Prostate gland (tissue), 2 donors: ENCODE data around the gene CELA2B. TPM values are rescaled to one million over a fixed set of nuclear protein-coding genes. Genes with fewer than 3 reads are reported as not detected.
A peak's percentile ranks its signal among the peaks of the same experiment; 100 is the strongest.
"Not testable (repeated sequence)": the region's sequence is repeated elsewhere in the genome, so short reads cannot be mapped to it uniquely, and the experiment has no call there.

Experiments
- DNase-seq: peaks from one replicate; pipeline ENCODE4 v3.0.0-alpha.2; 2019; ENCODE audit warnings: low spot score
- H3K27ac ChIP-seq, 2 donors: fragments of 200-600 bp; sonication (generic); 2 replicates each; pipeline ENCODE4 v1.5.1; 2017 to 2019
- H3K27me3 ChIP-seq: fragments of 200-600 bp; sonication (generic); replicated peaks from 2 replicates; pipeline ENCODE4 v1.5.1; 2019; ENCODE audit not compliant: insufficient read depth
- H3K36me3 ChIP-seq, 2 donors: fragments of 200-600 bp; sonication (generic); 1 replicate in 1 of 2; 2 replicates in 1 of 2; pipeline versions ENCODE4 v1.5.1 to v1.8.1; 2017 to 2019
- H3K4me1 ChIP-seq: fragments of 200-600 bp; sonication (generic); replicated peaks from 2 replicates; pipeline ENCODE4 v1.5.1; 2019
- H3K4me3 ChIP-seq, 2 donors: fragments of 200-600 bp; sonication (generic); 2 replicates each; pipeline ENCODE4 v1.5.1; 2017 to 2019
- H3K9me3 ChIP-seq: fragments of 200-600 bp; sonication (generic); 2 replicates; pipeline ENCODE4 v1.5.1; 2017
- CTCF ChIP-seq, 4 experiments: fragments of 200-600 bp in 2 of 4; fragments of 450-650 bp in 2 of 4; sonication (generic) in 2 of 4; IDR thresholded peaks; 1 replicate in 3 of 4; 2 replicates in 1 of 4; pipeline ENCODE4 v1.5.1; 2016 to 2019; ENCODE audit warnings: antibody characterized with exemption in 4 of 4, mild to moderate bottlenecking in 2 of 4, moderate library complexity in 2 of 4
- POLR2A ChIP-seq: fragments of 450-650 bp; IDR thresholded peaks from one replicate; pipeline ENCODE4 v1.6.1; 2016; ENCODE audit warnings: antibody characterized with exemption, mild to moderate bottlenecking
- POLR2AphosphoS5 ChIP-seq: sonication (generic); formaldehyde crosslinking; IDR thresholded peaks from one replicate; pipeline ENCODE4 v1.6.1; 2017; ENCODE audit warnings: antibody characterized with exemption
- WGBS: methylation state at CpG from one replicate; pipeline ENCODE4 v1.1.5; 2018; 5-methylcytosine and 5-hydroxymethylcytosine counted together
- intact Hi-C: fragments of 100-400 bp; cut with DNase I; formaldehyde crosslinking; loops from one replicate; pipeline ENCODE4 v1.14.2; 2022
- total RNA-seq, 2 donors: library from RNA; depleted of rRNA; stranded (reverse); fragments of >200 nt; gene quantifications; one replicate each; pipeline ENCODE4 v1.1.0, GENCODE V29; 2016

The CELA2B gene
- total RNA-seq, 2 donors from 2014 or later: 1.1 TPM; not detected in 1

- no peaks in the 10 kb centered on the region for H3K9me3 ChIP-seq
- H3K27me3 ChIP-seq: no peaks in the 10 kb centered on the region
- 86% methylated on average over 16 of the region's 19 CpGs for WGBS
- H3K4me1 ChIP-seq: no peaks in the 10 kb centered on the region
- no peaks in the 10 kb centered on the region for H3K36me3 ChIP-seq
- intact Hi-C loops: loop anchor here (10.0 kb wide), 1 partner anchor 305 kb away; no protein-coding TSS in a partner anchor
- no peak for TF ChIP-seq CTCF (IDR thresholded peaks at IDR 0.05)
- no peak for TF ChIP-seq POLR2AphosphoS5
- no peak for TF ChIP-seq POLR2A
- H3K27ac ChIP-seq: no peak overlapping the region
- no peak overlapping the region for H3K4me3 ChIP-seq
- DNase-seq: no peak
Measured at GRCh38 chr1:15429701-15430149, 46.2 kb upstream of the CELA2B start.

GRCh38 chr1:15430787-15431570 lies 44.9 kb upstream of the CELA2B start:
- H3K36me3 ChIP-seq: no peaks in the 10 kb centered on the region
- H3K4me1 ChIP-seq: no peaks in the 10 kb centered on the region
- H3K9me3 ChIP-seq: no peaks in the 10 kb centered on the region
- WGBS: 59% methylated on average over 19 of the region's 19 CpGs
- no peak overlapping the region for H3K4me3 ChIP-seq
- H3K27me3 ChIP-seq: no peaks in the 10 kb centered on the region
- peak; percentile 57 for DNase-seq
- H3K27ac ChIP-seq: no peak overlapping the region
- intact Hi-C loops: loop anchor here (1.0 to 10.0 kb wide), 2 partner anchors 108 to 306 kb away; no protein-coding TSS in a partner anchor
- TF ChIP-seq POLR2A: no peak
- no peak for TF ChIP-seq POLR2AphosphoS5
- peak; percentile 86 to 97 (median 93) for TF ChIP-seq CTCF (IDR thresholded peaks at IDR 0.05)

GRCh38 chr1:15431571-15431948 lies 44.3 kb upstream of the CELA2B start:
- 74% methylated on average over 4 of the region's 4 CpGs for WGBS
- no peak for DNase-seq
- H3K4me1 ChIP-seq: no peaks in the 10 kb centered on the region
- TF ChIP-seq POLR2A: no peak
- no peak for TF ChIP-seq CTCF (IDR thresholded peaks at IDR 0.05)
- H3K9me3 ChIP-seq: no peaks in the 10 kb centered on the region
- no peaks in the 10 kb centered on the region for H3K27me3 ChIP-seq
- H3K36me3 ChIP-seq: no peaks in the 10 kb centered on the region
- no peak overlapping the region for H3K4me3 ChIP-seq
- intact Hi-C loops: loop anchor here (1.0 to 10.0 kb wide), 2 partner anchors 108 to 307 kb away; no protein-coding TSS in a partner anchor
- no peak overlapping the region for H3K27ac ChIP-seq

GRCh38 chr1:15432324-15432723 lies 43.6 kb upstream of the CELA2B start:
- no peaks in the 10 kb centered on the region for H3K27me3 ChIP-seq
- intact Hi-C loops: loop anchor here (10.0 kb wide), 1 partner anchor 308 kb away; no protein-coding TSS in a partner anchor
- no peaks in the 10 kb centered on the region for H3K36me3 ChIP-seq
- DNase-seq: no peak
- no peak overlapping the region for H3K4me3 ChIP-seq
- WGBS: 65% methylated on average over 9 of the region's 9 CpGs
- H3K4me1 ChIP-seq: no peaks in the 10 kb centered on the region
- TF ChIP-seq POLR2AphosphoS5 (no peak), CTCF (IDR thresholded peaks at IDR 0.05) (no peak), POLR2A (no peak)
- no peak overlapping the region for H3K27ac ChIP-seq
- H3K9me3 ChIP-seq: no peaks in the 10 kb centered on the region

- TF ChIP-seq POLR2AphosphoS5: no peak
- TF ChIP-seq CTCF (IDR thresholded peaks at IDR 0.05): no peak
- no peak for TF ChIP-seq POLR2A
- no peak overlapping the region for H3K4me3 ChIP-seq
- 85% methylated on average over 9 of the region's 9 CpGs for WGBS
- no peaks in the 10 kb centered on the region for H3K9me3 ChIP-seq
- no peaks in the 10 kb centered on the region for H3K36me3 ChIP-seq
- H3K4me1 ChIP-seq: no peaks in the 10 kb centered on the region
- no peaks in the 10 kb centered on the region for H3K27me3 ChIP-seq
- intact Hi-C loops: loop anchor here (10.0 kb wide), 1 partner anchor 309 kb away; no protein-coding TSS in a partner anchor
- DNase-seq: no peak
- no peak overlapping the region for H3K27ac ChIP-seq
Measured at GRCh38 chr1:15433471-15433870, 42.4 kb upstream of the CELA2B start.

- WGBS: 75% methylated on average over 8 of the region's 8 CpGs
- H3K27me3 ChIP-seq, H3K4me3 ChIP-seq, H3K36me3 ChIP-seq, H3K4me1 ChIP-seq, H3K27ac ChIP-seq, H3K9me3 ChIP-seq, DNase-seq: not testable (repeated sequence)
- intact Hi-C loops: loop anchor here (10.0 kb wide), 1 partner anchor 310 kb away; no protein-coding TSS in a partner anchor
Measured at GRCh38 chr1:15434739-15435138, 41.2 kb upstream of the CELA2B start.
